GM11168 (cell line): Measurements from ENCODE around the gene DIO1.
"Not testable (repeated sequence)": the region's sequence is repeated elsewhere in the genome, so short reads cannot be mapped to it uniquely, and the experiment has no call there.

ENCODE experiments used
- in situ Hi-C: fragments of 300-500 bp; cut with MboI; formaldehyde crosslinking; loops from one replicate; pipeline ENCODE4 v1.12.0; 2022; ENCODE audit warnings: low sequenced_read_pairs; ENCODE audit not compliant: unreplicated experiment

The DIO1 gene

GRCh38 chr1:53893999-53894636, at the start of gene DIO1:
Gene DIO1, plus strand, starts transcription at chr1:53894187. Its CDS starts 24 bp downstream, at chr1:53894211.
- in situ Hi-C loops: no loop called here

- in situ Hi-C loops: no loop called here
Observed at GRCh38 chr1:53847980-53848379, 46.0 kb upstream of the DIO1 start.

DNA sequence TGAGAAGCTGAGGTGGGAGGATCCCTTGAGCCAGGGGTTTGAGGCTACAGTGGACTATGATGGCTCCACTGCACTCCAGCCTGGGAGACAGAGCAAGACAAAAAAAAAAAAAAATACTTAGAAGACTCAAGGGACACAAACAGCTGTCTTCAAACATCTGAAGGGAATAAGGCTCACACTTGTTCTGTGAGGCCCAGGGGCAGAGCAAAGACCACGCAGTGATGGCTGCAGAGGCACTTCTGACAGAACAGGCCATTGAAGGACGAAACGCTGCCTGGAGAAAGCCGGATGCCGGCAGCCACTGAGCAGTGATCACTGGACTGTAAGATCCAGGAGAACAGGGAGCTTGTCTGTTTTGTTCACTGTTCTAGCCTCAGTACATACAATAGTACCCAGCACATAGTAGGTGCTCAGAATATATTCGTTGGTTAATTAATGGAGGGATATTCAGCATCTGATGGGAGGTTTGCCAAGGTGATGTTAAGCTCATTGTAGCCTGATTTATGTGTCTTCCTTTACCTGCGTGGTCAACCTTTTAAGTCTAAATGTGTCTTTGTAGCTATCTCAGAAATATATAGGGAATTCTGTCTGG, 43.8 kb upstream of the DIO1 start:
- in situ Hi-C loops: no loop called here

- in situ Hi-C loops: no loop called here
Observed at GRCh38 chr1:53851571-53852285, 42.3 kb upstream of the DIO1 start.

DNA sequence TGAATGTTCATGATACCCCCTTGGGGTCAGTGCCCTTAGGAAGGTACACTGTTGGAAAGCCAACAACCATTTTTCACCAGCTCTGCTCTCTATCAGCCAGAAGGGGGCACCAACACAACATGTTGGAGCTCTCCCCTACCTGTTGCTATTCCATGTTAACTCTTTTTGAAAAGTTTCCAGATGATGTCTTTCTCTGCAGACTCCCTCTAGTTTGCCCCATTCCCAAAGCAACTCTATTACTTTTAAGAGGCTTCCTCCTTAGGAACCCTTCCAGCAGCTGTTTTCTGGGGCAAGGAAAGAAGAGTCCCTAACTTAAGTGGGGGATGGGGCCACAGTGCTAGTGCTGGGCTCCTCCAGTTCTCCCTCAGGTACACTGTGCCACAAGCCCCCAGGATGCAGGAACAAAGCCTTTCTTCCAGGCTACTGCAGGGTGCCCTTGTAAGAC, 33.0 kb upstream of the DIO1 start:
- in situ Hi-C loops: no loop called here

GRCh38 chr1:53862507-53862906, 31.5 kb upstream of the DIO1 start:
- in situ Hi-C loops: no loop called here

GRCh38 chr1:53868565-53868964, 25.4 kb upstream of the DIO1 start:
- in situ Hi-C loops: loop anchor here (5.0 kb wide), 1 partner anchor 89 kb away; no protein-coding TSS in a partner anchor

DNA sequence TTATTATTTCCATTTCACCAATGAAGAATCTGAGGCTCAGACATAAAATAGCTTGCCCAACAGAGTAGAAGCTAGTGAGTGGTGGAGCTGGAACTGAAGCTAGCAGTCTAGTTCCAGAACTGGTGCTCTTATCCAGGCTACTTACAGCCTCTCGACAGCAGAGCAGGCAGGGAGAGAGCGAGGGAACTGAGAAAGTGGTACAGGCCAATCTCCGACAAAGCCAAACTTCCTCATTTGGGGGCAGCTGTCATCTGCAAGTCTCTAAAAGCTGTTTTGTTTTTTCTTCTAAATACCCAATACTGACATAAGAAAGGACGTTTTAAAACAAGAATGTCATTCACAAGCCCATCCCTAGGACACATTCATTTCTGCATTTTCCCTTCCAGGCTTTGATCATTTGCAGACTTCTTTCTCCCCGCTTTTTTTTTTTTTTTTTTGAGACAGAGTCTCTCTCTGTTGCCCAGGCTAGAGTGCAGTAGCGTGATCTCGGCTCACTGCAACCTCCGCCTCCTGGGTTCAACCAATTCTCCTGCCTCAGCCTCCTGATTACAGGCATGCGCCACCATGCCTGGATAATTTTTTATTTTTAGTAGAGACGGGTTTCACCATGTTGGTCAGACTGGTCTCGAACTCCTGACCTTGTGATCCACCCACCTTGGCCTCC, 24.4 kb upstream of the DIO1 start:
- in situ Hi-C loops: loop anchor here (5.0 kb wide), 1 partner anchor 88 kb away; no protein-coding TSS in a partner anchor

GRCh38 chr1:53871221-53871620, 22.8 kb upstream of the DIO1 start:
- in situ Hi-C loops: no loop called here

DNA sequence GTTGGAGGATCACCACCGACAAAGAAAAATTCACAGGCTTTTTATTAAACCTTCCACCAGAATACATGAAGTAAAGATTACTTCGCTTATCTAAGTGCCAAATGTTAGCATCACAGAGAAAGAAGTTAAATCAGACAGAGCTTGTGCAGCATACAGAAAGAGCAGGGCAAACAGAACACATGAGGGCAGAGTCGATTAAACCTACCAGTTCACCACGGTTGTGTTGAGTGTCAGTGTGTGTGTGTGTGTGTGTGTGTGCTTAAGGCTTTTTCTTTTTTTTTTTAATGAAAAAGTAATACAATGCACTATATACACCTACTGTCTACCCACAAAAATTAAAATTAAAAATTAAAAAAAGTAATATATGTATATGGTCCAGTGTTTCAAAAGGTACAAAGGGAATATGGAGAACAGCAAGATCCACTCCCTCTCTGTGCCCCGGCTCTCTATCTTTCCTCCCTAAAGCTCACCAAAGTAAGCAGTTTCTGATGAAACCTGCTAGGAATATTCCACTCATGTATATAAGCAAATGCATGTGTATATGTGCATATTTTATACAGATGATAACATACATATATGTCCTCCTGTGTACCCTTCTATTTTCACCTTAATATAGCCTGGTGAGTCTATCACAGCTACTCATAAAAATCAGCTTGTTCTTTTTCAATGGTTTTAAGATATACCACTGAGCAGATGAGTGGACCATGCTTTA, 22.1 kb upstream of the DIO1 start:
- in situ Hi-C loops: no loop called here

DNA sequence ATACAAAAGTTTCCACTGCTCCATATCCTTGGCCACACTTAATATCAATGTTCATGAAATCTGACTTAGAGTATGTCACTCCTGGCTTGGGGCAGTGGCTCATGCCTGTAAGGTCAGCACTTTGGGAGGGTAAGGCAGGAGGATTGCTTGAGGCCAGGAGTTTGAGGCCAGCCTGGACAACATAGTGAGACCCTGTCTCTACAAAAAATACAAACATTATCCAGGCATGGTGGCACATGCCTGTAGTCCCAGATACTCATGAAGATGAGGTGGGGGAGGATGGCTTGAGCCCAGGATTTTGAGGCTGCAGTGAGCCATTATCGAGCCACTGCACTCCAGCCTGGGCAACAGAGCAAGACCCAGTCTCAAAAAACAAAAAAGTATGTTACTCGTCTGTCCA, 18.8 kb upstream of the DIO1 start:
- in situ Hi-C loops: not testable (repeated sequence)

DNA sequence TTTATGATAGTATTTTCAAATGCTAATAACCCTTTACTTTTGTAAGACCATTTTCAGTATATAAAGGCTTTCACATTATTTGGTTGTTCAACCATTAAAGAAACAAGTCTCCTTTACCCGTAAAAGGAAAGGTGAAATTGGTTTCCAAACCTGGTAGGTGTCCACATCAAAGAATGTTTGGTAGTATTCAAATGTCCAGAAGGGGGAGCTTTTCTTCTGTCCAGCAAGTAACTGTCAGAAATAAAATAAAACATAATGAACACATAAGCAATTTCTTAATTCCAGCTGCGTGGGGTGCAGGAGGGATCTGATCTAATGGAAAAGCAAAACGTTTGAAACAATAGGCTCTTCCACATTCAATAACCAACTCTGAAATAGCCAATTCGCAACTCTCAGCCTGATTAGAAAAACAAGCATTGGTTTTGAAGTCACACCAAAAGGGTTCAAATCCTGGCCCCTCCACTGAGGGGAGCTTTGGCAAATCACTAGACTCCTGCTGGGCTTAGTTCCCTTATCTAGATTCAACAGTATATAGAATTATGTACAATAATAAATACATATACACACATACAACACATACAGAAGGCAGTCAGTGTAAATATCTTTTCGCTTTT, 15.4 kb upstream of the DIO1 start:
- in situ Hi-C loops: no loop called here

- in situ Hi-C loops: not testable (repeated sequence)
Observed at GRCh38 chr1:53881853-53882252, 12.1 kb upstream of the DIO1 start.

GRCh38 chr1:53883600-53883999, 10.4 kb upstream of the DIO1 start:
- in situ Hi-C loops: not testable (repeated sequence)

- in situ Hi-C loops: no loop called here
Observed at GRCh38 chr1:53888681-53889080, 5.3 kb upstream of the DIO1 start.

DNA sequence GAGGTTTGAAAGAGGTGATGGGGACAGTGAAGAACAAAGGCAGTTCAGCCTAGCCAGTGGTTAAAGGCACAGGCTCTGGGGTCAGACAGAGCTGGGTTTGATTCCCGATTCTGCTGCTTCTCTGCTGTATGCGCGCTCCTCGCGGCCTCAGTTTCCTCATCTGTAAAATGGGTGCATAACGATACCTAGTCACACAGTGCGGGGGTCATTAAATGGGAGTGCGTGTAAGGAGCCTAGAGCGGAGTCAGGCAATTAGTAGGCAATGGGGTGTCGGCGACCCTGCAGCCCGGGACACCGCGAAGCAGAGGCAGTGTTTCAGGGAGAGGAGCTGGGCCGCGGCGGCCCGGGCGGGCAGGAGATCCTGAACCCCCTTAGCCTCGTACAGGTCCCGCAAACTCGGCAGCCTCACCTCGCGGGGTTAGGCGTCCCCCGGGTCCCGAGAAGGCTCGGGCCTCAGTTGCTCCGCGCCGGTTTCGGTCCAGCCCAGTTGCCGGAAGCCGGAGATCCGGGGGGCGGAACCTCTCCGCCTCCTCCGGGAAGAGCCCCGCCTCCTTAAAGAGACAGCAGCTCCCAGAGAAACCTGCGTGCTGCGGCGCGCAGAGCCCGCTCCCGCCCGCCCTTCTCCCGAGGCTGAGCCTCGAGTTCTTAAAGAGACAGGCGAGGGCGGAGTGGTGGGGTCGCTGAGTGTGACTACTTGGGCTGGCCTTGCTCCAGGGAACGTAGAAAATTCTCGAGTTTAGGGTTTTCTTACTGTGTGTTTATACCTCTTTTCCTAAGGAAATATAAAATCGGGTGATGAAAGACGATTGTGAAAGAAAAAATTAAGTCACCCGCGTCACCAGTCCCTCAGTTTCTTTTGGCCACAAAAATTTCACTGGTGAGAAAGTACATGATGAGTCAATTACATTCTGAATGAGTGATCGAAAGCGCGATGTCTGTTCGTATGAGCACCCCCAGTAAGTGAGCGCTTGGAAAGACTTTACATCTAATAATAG, 4.4 kb upstream of the DIO1 start, which contains the start of gene YIPF1:
YIPF1 (minus strand) TSS at position 494 of the 995 bp plus-strand sequence. CDS start 860 bp downstream, outside the sequence.
- in situ Hi-C loops: no loop called here

GRCh38 chr1:53890522-53890941, 3.5 kb upstream of the DIO1 start:
- in situ Hi-C loops: no loop called here

DNA sequence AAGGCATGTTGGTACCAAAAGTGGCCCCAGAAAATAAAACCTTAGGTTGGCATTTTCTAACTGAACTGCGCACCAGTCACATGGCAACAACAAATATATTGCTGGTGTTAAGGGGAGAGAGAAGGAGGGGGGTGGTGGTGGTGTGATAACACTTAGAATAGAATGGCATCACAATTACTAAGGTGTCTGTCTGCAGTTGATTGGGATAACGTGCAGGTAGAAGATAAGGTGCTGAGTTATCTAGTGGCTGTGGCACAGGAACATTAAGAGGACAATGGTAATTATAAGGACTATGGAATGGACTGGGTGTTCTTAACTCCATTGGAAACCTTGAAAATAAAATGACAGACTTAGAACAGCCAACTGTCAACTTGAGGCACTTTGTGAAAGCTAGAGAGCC, 3.0 kb upstream of the DIO1 start:
- in situ Hi-C loops: no loop called here
